ENCODE results near the gene SAPCD2. TPM values are rescaled to one million over a fixed set of nuclear protein-coding genes. Genes with fewer than 3 reads are reported as not detected.

SAPCD2 gene
- polyA plus RNA-seq, 1 donor, result 7.2 TPM

- no peak for DNase-seq
These were observed 38.3 kb downstream of the SAPCD2 start, which contains the start of gene FUT7 for GRCh38 chr9:137031904-137032640. TSS of gene FUT7 (minus strand) at chr9:137032088. CDS start at chr9:137031991, 97 bp downstream.

GRCh38 chr9:137030538-137031527, 39.5 kb downstream of the SAPCD2 start:
- DNase-seq, result no peak

- no peak for DNase-seq
These were observed 40.4 kb downstream of the SAPCD2 start for GRCh38 chr9:137030006-137030405.

GRCh38 chr9:137029058-137029936, 41.1 kb downstream of the SAPCD2 start:
- DNase-seq, result no peak

- DNase-seq, result no peak
These were observed 41.9 kb downstream of the SAPCD2 start for GRCh38 chr9:137028263-137029057.

GRCh38 chr9:137027369-137028262, 42.7 kb downstream of the SAPCD2 start, which contains the start of gene ABCA2:
TSS of gene ABCA2 (minus strand) at chr9:137028237. CDS start at chr9:137028140, 97 bp downstream.
- no peak for DNase-seq

GRCh38 chr9:137026828-137027227, 43.5 kb downstream of the SAPCD2 start:
- no peak for DNase-seq

- no peak for DNase-seq
These were observed 44.0 kb downstream of the SAPCD2 start for GRCh38 chr9:137026384-137026783.

GRCh38 chr9:137025517-137025966, 44.8 kb downstream of the SAPCD2 start:
- DNase-seq, result peak; percentile 84

GRCh38 chr9:137023583-137023991, 46.8 kb downstream of the SAPCD2 start:
- DNase-seq, result no peak

GRCh38 chr9:137023157-137023556, 47.2 kb downstream of the SAPCD2 start:
- no peak for DNase-seq

- no peak for DNase-seq
These were observed 47.7 kb downstream of the SAPCD2 start for GRCh38 chr9:137022662-137023008.

GRCh38 chr9:137021979-137022661, 48.2 kb downstream of the SAPCD2 start:
- DNase-seq, result no peak

GRCh38 chr9:137021568-137021978, 48.8 kb downstream of the SAPCD2 start:
- DNase-seq, result no peak

GRCh38 chr9:137020771-137021567, 49.4 kb downstream of the SAPCD2 start:
- no peak for DNase-seq

GRCh38 chr9:137019891-137020683, 50.3 kb downstream of the SAPCD2 start:
- DNase-seq, result no peak
